ENCODE data around the gene SHOC2. TPM values are rescaled to one million over a fixed set of nuclear protein-coding genes. Genes with fewer than 3 reads are reported as not detected.

The SHOC2 gene
- 27.3 and 35.3 TPM in 2 replicates for total RNA-seq (2014; rRNA removed; shearing (Covaris generic))

DNA sequence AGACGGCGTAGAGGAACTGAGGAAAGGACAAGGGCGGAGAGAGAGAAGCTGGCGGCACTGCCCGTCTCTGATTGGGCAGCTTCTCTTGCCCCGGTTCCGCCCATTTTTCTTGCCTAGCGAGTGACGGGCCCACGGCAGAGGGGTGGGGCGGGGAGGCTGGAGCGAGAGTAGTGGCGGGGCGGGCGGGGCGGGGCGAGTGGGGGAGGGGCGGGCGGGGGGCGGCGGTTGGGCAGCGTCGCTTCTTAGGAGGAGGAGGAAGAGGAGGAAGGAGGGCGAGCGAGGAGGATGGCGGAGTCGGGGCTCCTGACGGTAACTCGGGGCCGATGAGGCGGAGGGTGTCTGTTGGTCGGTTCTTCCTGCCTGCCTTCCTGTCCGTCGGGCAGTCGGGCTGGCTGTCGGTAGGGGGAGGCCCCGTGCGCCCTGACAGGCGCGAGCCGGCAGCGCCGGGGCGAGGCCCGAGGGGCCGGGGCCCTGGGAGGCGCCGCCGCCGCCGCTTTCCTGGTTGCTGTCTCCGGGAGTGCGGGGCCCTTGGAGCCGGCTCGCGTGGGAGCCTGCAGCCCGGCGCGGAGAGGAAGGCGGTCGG, at the start of gene SHOC2:
Gene SHOC2, plus strand, starts transcription at position 256 of the 583 bp plus-strand sequence. CDS start 44,755 bp downstream, outside the sequence.
- DNase-seq (ENCODE audit: low read depth): no peak

DNA sequence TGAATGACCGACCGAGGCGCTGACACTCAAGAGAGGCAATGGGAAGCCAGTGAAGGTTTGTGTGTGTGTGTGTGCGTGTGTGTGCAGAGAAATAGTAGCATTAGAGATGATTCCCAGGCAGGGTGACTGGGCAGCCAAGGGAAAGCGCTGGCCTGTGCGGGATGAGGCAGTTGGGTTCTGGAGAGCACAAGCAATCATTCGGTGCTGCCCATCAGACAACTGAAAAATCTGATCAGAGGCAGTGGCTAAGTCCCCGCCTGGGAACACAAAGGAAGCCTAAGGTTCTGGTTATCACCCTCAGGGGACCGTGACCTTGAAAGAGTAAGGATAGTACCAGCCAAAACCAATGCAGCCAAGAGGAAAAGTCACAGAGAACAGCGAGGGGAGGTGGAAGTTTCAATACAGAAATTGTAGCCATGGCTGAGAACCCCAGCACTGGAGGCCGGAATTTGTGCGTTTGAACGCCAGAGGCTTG, 48.5 kb upstream of the SHOC2 start:
- DNase-seq (ENCODE audit: low read depth): peak; percentile 51

DNA sequence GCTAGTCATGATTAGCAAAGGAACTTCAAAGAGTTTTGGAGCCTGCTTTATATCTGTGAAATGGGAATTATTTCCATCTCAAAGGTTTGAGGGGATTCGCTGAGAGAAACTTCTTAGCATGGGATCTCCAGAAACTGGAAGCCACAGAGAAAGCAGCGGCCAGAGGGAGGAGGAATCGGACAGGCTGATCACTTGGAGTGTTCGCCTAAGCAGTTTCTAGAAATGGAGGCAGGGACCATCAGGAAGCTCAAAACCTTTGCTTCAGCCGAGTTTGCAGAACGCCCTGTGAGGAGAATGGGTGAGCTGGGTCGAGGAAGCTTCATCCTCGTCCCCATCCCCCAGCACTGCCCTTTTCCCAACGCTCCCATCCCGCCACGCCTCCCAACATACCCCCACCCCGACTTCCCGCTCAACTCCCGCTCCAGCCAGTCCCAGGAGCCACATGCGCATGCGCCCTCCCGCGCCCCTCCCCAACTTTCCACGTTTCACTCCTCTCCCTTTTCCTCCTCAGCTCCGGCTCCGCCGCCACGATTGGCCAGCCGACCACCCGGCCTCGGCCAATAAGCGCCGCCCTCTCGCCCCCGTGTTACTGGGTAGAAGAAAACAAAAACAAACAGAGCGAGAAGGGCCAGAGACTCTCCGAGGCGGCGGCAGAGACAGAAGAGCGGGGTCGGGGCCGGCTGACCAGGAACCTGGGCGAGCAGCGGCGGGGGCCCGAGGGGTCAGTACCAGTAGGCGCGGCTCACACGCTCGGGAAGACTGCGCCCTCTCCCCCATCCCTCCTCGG, 47.9 kb upstream of the SHOC2 start, which contains the start of gene PDCD4:
Gene PDCD4, plus strand, starts transcription at position 631 of the 787 bp plus-strand sequence. CDS start 4,100 bp downstream, outside the sequence.
- peak; percentile 94 for DNase-seq (ENCODE audit: low read depth)

DNA sequence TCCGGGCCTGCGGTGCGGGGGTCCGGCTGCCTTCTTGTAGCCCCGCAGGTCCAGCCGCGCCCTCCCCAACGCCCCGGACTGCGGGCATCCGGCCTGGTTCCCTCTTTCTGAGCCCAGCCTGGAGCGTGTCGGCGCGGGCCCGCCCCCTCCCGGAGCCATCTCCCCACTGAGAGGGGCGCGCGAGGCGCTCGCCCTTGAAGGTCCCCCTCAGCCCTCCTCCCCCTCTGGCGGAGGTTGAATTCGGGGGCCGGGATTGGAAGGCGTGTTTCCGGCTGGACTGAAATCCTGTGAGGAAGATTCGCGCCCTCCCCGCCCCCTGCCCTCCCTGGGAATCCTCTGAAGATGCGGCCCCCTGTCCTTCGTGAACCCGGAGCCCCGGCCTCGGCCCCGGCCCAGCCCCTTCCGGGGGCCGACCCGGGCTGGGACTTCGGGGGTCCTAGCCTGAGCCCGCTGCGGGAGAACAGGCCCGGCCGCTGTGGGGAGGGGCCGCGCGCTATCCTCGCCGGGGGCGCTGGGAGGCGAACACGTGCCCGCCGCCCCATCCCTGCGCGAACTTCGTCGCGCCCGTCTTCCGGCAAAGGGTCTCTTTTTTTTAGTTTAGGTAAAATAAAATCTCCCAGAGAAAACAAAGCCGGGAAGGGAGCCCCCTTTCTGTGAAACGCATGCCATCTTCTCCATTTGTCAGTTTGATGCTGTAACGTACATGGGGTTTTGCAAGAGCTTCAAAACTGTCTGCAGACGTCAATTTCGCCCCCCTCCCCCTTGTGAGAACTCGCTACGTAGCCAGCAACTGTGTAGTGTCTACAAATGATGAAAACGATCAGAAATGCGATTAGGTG, 47.0 kb upstream of the SHOC2 start:
- peak; percentile 66 for DNase-seq (ENCODE audit: low read depth)

DNA sequence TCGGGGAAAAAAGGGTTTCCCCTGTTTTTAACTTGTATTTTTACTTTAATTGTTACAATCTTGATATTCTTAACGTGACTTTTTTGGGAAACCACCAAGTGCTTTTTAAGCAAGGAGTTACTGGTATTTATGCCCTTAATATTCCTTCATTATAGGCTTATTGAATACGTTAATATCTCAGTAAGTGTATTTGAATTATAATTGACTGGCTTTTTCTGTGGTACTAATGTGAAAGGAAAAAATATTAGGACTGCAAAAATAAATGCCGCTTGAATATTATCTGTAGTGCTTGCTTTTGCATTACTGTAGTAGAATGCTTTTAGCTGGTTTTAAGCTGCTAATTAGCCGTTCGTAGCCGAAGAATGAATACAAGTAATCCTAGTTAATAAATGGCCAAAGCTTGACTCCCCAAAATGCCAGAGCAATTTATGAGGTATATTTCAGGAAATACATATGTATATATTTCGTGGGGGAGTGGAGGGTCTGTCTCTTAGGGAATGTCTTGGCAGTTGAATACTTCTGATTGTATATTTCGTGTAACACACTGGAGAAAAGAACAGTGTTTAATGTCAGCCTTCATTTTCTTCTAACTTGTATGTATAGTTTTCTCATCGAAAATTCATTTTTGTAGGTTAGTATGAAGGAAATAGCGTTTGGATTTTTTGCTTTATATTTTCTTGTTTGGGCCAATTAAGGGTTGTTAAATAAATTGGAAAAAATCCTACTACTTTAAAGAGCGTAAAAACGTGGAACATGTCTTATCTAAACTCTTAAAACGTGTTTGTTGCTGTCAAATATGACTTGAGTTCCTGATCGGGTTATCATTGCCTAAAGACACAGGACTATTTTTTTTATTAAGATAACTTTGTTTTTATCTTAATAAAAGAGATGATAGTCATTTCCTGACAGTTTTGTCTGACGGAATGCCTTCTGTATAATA, 46.1 kb upstream of the SHOC2 start:
- no peak for DNase-seq (ENCODE audit: low read depth)

DNA sequence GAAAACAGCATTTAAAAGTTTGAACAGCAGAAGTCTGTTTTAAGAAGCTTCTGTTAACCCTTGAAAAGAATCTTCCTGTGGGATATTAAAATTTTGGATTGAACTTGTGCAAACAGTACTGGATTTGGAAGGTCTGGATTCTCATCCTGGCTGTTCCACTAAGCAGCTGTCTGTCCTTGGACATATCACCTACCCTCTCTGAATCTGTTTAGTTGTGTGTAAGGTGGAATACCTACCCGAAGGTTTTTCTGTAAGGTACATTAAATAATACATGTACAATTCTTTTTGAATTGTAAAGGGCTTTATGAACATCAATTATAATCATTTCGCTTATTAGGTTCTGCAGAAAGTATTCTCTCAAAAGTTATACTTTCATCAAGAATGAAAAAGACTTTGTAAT, 45.5 kb upstream of the SHOC2 start:
- DNase-seq (ENCODE audit: low read depth): no peak

DNA sequence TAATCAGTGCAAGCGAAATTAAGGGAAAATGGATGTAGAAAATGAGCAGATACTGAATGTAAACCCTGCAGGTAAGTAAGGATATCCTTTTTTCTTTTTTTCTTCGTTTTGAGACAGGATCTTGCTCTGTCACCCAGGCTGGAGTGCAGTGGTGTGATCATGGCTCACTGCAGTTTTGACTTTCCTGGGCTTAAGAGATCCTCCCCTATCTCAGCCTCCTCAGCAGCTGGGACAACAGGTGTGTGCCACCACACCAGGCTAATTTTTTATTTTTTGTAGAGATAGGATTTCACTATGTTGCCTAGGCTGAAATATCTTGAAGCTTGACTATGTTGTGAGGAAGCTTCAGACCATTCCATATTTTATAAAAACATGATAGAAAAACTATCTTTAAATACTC, 43.4 kb upstream of the SHOC2 start:
- no peak for DNase-seq (ENCODE audit: low read depth)

DNA sequence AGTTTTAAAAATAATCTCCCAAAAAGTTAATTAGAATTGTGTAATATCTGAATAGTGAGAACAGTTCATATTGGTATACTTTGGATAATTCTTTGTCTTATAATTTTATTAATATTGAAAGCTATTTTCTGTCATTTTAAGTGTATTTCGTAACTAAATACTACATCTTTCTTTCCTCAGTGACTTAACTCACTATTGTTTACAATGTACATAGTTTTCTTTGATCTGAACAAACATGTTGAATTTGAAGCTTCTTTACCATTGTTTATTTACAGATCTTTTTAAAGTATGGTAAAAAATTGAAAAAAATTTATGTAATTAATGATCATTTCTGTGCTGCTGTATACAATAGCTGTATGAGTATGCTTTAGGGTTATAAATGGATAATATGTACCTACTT, 42.6 kb upstream of the SHOC2 start:
- DNase-seq (ENCODE audit: low read depth): no peak

DNA sequence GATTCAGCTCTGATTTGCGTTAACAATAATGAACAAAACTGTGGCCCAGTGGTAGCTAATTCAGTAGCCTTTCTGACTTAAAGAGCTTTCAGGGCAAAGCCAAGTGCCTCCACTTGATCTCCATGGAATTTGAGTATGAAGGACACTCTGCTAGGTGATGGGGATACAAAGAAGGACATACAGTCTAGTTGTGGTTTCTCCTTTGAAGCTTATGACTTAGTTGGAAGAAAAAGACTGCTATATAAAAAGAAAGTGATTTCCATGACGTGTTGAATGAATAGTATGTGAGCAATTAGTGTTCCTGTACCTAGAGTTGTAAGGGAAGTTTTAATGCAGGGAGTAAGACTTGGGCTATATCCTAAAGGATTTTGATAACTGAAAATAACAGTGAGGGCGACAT, 39.4 kb upstream of the SHOC2 start:
- DNase-seq (ENCODE audit: low read depth): no peak

DNA sequence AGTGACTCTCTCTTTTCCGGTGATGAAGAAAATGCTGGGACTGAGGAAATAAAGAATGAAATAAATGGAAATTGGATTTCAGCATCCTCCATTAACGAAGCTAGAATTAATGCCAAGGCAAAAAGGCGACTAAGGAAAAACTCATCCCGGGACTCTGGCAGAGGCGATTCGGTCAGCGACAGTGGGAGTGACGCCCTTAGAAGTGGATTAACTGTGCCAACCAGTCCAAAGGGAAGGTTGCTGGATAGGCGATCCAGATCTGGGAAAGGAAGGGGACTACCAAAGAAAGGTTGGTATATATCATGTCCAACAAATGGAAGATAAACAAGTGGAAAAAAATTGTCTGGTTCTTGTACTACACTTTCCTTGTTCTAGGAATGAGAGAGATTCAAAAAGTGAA, 38.2 kb upstream of the SHOC2 start:
- no peak for DNase-seq (ENCODE audit: low read depth)

DNA sequence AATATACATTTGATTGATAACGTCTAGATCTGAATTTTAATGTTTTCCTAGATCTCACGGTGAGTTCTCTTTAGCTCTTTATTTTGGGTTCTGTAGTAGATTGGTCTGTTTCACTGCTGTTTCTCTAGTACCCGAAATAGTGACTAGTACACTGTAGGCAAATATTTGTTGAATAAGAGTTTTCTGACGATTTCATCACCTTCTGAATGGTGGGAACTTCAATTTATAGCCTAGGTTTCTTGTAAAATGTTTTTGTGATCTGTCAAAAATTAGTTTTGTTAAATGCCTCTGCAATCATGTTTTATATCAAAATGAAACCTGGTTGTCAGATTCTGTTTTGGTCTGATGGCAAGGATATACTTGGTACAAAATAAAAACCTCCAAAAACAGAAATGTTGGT, 37.5 kb upstream of the SHOC2 start:
- DNase-seq (ENCODE audit: low read depth): no peak

DNA sequence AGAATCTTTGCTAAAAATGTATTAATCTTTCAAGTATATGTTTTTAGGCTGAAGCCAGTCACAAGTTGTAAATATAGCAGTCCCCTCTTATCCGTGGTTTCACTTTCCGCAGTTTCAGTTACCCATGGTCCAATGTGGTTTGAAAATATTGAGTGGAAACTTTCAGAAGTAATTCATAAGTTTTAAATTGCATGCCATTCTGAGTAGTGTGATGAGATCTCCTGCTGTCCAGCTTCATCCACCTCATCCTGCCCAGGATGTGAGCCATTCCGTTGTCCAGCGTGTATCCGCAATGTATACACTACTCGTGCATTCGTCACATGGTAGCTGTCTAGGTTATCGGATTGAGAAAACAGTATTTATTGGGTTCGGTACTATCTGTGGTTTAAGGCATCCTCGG, 35.5 kb upstream of the SHOC2 start:
- no peak for DNase-seq (ENCODE audit: low read depth)

DNA sequence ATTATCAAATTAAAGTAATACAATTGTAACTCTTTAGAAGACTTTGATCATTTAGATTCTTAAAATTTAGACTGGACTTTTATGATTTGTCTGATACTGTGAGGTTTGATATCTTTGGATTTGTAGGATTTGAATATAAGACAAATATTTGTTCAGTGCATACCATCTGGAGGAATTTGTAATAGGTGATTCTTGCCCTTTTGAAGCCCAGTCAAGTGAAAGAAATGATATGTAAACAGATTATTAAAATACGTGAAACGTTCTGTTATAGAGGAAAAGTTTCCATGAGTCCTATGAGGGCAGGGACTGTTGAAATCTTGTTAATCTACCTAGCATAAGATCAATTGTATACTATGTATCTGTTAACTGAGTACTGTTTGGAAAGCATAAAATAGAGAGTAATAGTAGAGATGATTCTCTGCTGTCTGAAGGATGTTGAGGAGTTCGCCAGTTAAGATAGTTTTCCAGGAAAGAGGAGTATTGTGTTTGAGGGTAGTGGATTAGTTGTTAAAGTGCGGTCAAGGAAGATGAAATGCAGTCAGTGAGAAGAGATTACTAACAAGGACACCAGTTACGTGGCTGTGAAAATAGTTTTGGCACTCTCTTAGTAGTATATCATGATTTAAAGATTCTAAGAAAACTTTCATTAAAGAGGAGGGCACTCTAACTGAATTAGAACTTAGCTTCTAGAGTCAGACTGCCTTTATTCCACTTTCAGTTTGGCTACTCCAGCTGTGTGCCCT, 33.3 kb upstream of the SHOC2 start:
- DNase-seq (ENCODE audit: low read depth): no peak

DNA sequence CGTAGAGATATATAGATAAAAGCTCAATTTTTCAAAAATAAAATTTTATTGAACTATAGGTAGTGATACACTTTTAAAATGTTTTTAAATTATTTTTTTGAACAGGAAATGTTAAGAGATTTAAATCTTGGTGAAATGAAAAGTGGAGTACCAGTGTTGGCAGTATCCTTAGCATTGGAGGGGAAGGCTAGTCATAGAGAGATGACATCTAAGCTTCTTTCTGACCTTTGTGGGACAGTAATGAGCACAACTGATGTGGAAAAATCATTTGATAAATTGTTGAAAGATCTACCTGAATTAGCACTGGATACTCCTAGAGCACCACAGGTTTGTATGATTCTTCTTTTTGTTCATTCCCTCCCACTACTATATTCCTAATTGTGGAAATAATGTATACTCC, 31.8 kb upstream of the SHOC2 start:
- DNase-seq (ENCODE audit: low read depth): no peak

DNA sequence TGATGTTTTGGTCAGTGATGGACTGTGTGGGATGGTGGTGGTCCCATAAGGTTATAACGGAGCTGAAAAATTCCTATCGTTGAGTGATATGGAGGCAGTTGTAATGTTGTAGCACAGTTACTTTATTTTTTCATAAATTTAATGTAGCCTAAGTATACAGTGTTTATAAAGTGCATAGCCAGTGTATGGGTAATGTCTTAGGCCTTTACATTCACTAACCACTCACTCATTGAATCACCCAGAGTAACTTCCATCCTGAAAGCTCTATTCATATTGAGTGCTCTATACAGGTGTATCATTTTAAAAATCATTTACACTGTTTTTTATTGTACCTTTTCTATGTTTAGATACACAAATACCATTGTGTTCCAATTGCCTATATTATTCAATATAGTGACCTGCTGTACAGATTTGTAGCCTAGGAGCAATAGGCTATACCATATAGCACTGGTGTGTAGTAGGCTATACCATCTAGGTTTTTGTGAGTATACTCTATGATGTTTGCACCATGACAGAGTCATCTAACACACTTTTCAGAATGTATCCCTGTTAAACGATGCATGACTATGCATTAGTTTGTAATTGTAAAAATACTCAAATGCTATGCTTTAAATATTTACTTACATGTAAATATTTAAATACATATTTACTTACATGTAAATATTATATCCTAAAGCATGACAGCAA, 26.7 kb upstream of the SHOC2 start:
- DNase-seq (ENCODE audit: low read depth): no peak

DNA sequence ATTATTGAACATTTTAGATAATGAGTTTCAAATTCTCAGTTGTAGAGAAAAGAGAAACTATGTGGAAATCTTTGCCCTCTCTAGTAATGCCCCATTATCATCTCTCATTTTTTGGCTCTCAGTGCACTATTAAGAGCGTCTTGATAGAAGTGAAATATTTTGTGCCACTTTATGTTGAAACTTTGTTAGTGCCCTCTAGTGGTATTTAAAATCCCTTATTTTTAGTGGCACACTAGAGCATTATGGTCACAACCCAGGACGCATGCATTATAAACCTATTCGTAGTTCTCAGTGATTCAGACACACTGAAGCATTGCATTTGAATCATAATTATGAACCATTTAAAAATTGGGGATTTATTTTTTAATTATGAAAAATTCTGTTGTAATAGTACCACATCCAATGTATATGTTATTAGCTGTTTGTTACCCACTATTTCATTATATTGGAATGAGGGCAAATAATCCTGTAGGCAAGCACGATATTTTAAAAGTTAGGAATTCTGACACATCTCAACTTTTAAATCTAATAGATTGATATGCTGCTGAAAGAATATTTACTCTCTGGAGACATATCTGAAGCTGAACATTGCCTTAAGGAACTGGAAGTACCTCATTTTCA, 25.7 kb upstream of the SHOC2 start:
- peak; percentile 34 for DNase-seq (ENCODE audit: low read depth)

DNA sequence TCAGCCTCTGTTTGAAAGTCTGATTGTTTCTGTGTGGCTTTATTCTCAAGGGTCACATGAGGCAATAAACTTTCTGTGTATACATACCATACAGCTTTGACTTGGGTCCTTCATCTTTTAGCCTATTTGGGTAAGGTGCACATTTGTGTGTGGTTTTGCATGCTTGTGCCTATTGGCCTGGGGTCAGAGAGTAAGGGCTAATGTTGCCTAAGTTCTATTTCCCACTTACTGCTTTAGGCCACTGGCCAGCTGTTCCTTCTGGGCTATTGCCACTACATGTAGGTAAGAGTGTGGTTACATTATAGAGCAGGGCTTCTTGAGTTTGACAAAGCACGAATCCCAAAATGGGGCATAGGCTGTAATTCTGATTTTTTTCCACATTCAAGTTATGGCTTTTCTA, 22.2 kb upstream of the SHOC2 start:
- no peak for DNase-seq (ENCODE audit: low read depth)

DNA sequence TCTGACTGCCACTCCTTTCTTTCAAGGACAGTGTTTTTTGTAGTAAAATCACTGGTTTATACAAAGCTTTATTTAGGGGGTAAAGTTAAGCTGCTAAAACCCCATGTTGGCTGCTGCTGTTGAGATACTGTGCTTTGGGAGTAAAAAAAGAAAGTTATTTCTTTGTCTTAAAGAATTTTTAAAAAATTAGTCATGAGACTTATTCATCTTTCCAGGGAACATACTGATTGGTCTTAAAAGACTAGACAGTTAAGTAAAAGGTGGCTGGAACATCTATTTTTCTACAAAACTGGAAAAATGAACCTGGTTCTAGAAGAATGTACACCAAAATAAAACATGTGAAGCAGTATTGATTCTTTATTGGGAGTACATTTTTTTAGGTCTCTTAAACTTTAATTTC, 21.0 kb upstream of the SHOC2 start:
- DNase-seq (ENCODE audit: low read depth): no peak

DNA sequence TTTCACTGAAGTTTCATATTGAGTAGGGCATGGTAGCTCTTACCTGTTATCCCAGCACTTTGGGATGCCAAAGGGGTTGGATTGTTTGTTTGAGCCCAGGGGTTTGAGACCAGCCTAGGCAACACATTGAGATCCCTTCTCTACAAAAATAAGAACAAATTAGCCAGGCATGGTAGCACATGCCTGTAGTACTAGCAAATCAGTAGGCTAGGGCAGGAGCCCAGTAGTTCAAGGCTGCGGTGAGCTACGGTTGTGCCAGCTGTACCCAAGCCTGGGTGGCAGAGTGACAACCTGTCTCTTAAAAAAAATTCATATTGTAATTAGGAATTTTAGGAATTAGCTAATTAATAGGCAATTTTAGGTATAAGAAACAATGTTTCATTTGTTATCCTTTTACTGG, 18.4 kb upstream of the SHOC2 start:
- DNase-seq (ENCODE audit: low read depth): no peak
